ENCODE results near the gene SCNN1B.
"Not testable (repeated sequence)": the region's sequence is repeated elsewhere in the genome, so short reads cannot be mapped to it uniquely, and the experiment has no call there.

The SCNN1B gene

DNA sequence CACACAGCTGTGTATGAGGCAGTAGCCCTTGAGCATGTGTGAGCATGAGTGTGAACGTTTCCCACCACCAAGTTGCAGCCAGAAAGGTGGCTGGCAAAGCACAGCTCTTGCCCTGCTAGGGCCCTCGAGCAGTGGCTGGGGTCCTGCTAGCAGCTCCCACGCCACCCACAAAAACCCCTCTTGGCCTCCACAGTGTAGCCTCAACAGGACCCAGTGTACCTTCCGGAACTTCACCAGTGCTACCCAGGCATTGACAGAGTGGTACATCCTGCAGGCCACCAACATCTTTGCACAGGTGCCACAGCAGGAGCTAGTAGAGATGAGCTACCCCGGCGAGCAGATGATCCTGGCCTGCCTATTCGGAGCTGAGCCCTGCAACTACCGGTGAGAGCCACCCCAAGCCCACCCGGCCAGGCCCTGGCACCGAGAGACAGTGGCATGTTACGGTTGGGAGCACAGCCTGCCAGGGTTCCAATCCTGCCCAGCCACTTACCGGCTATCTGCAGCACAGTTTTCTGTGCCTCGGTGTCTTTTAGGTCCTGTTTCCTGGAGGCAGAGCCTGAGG is 53.1 kb downstream of the SCNN1B start:
- DNase-seq, result no peak

DNA sequence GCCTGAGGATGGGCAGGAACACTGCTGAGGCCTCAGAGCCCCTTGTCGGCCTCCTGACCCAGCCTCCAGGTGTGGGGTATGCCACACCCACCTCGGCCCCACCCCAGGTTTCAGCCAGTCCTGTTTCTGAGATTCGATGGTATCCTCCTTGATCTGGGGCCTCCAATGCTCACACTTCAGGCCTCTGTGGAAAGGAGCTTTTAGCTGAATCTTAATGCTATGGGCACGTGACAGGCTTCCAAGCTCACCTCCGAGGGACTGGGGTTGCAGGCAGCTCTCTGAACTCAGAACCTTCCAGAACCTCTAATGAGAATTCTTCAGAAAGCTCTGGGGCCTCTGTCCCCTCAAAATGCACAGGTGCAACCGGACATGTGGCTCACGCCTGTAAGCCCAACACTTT is 54.8 kb downstream of the SCNN1B start:
- DNase-seq, result no peak

DNA sequence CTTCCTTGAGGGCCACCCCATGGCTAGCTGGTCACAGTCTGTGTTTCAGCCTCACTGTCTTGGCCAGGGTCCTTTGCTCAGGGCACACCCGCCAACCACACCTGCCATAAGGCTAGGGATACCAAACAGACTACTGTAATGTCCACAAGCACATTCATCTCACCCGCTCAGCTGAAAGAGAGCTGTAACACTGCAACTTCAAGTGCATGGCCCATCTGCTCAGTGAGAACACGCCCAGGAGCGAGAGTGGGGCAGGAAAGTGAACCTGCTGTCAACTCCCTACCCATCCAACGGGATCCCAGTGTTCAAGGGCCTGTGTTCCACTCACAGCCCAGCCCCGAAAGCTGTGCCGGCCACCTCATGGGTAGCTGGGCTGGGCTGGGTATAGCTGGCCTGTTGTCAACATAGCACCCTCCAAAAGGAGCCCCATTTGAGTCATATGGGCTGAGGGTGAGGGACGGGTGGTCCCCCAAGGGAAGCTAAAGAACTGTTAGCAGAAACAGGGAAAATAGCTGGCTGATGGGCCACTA is 55.7 kb downstream of the SCNN1B start:
- DNase-seq, result no peak

GRCh38 chr16:23359092-23359760 is 57.1 kb downstream of the SCNN1B start:
- DNase-seq, result no peak

- no peak for DNase-seq
These were observed 60.6 kb downstream of the SCNN1B start for GRCh38 chr16:23362460-23363317.

DNA sequence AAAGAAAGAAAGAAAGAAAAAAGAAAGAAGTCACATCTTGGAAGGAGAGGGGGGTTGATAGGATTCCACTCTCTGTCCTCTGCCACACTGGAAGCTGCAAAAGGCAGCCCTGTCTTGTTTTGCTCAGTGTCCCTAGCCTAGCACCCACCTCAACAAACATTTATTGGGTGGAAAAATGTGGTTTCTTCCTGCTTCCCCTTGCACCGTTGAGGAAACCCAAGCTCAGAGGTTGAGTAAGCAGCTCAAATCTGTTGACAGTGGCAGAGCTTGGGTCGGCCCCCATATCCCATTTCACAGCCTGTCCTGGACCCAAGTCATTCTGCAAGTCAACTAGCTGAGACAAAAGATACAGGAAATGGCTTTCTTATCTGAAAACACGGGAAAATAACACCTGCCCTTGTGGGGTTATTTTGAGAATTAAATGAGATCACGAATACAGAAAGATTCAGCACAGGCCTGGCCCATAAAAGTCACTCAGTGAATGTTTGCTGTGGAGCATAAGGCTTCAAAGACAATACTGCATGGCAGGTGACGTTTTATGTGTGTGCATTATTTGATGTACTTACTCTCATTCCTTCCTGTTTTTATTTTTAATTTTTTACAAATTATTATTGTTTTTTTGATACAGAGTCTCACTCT is 63.6 kb downstream of the SCNN1B start:
- DNase-seq, result no peak

GRCh38 chr16:23366341-23366740 is 64.2 kb downstream of the SCNN1B start:
- not testable (repeated sequence) for DNase-seq

DNA sequence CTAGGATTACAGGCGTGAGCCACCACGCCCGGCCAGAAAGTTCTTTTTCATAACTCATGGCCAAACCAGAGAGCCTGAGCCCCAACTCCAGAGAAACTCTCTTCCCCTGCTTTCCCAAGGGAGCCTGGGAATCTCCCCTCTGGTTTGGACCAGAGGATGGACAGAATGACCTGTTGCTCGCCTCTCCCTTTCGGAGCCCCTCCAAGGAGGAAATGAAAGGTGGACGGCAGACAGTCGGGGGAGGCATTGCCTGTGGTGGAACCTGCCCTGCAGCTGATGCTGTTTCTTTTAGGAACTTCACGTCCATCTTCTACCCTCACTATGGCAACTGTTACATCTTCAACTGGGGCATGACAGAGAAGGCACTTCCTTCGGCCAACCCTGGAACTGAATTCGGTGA is 65.5 kb downstream of the SCNN1B start:
- DNase-seq, result no peak

GRCh38 chr16:23367988-23368387 is 65.9 kb downstream of the SCNN1B start:
- no peak for DNase-seq

DNA sequence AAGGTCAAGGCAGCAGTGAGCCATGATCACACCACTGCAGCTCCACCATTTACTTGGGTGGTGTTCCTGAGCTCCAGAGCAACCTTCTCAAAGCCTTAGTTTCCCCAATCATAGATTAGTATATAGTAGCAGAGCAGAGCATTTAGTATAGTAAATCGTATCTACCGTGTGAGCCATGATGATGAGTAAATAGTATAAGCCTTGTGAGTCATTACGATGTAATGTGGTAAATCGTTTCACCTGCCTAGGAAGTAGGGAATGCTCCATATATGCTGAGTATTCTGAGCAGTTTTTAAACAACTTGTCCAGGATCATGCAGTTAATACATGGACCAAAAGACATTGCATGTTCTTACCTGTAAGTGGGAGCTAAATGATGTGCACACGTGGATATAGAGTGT is 66.4 kb downstream of the SCNN1B start:
- DNase-seq, result no peak

- no peak for DNase-seq
These were observed 67.3 kb downstream of the SCNN1B start for GRCh38 chr16:23369416-23369815.

DNA sequence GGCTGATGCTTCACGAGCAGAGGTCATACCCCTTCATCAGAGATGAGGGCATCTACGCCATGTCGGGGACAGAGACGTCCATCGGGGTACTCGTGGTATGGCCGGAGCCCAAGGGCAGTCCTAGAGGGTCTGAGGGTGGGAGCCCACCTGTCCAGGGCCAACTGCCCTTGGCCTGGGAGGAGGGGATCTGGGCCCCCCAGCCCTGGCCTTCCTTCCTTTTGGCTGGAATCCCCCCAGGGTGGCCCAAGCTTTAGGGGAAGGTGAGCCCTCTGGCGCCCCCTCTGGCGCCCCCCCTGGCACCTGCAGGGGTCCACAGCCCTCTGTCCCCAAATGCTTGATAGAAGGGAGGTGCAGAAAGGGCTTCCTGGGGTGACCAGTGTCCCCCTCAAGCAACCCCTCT is 69.3 kb downstream of the SCNN1B start:
- no peak for DNase-seq

DNA sequence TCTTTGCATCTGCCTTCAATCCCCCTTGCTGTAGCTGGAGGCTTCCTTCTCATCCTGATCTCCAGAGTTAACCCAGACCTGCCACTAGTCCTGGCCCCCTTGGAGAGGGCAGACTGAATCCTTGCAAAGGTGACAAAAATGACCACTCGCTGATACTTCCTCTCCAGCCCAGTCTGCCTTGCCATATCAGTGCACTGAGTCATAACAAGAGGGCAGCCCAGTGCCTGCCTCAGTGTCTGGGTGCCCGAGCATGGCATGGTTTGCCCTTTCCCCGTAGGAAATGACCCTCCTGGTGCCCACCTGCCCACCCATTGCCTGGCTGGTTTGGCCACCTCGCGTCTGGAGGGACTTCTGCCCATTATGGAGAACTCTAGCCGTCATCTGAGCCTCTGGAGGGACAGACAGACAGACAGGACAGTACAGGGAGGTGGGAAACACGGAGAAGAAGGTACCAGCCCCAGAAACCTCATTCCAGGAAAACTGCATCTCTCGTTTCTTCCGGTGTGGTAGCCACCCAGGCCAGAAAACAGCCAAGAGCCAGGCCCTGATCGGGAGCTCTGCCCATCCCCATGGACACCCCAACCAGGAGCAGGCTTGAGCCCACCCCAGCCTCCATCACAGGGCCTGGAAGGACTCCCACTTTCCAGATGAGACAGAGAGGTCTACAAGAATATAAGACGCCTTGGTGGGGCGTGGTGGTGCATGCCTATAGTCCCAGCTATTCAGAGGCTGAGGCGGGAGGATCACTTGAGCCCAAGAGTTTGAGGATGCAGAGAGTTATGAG is 71.5 kb downstream of the SCNN1B start:
- no peak for DNase-seq

- DNase-seq, result no peak
These were observed 72.8 kb downstream of the SCNN1B start for GRCh38 chr16:23374721-23375510.

GRCh38 chr16:23375643-23376042 is 73.5 kb downstream of the SCNN1B start:
- DNase-seq, result no peak

GRCh38 chr16:23377071-23377931 is 75.2 kb downstream of the SCNN1B start:
- DNase-seq, result no peak

DNA sequence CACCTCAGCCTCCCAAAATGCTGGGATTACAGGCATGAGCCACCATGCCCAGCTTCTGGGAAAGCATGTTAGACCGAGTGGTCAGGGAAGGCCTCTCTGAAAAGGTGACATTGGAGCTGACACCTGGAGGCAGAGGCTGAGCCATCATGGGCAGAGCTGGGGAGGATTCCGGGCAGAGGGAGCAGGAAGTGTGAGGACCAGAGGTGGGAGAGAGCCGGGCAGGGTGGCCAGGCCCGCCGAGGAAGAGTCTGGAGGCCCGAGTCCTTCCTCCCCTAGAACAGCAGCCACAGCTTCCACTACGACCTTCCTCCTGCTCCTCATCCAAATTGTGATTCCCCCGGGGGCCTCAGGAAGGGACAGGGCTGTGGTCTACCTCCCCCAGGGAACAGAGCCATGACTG is 76.2 kb downstream of the SCNN1B start:
- DNase-seq, result no peak

GRCh38 chr16:23378921-23379320 is 76.8 kb downstream of the SCNN1B start:
- no peak for DNase-seq

DNA sequence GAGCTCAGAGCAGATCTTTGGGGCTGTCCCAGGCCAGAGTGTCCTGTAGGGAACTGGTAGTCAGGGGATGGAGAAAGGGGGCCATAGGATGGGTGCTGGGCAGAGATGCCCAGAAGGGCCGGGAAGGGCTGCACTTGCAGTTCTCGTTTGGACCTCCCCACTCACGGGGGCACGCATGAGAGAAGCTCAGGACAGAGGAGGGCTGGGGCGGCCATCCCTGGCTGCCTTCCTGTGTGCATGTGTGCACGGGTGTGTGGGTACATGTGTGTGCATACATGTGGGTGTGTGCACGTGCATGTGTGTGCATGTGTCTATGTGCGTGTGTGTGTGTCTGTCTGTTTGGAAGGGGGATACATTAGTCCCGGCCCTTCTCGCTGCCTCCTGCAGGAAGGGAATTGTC is 77.6 kb downstream of the SCNN1B start:
- no peak for DNase-seq

DNA sequence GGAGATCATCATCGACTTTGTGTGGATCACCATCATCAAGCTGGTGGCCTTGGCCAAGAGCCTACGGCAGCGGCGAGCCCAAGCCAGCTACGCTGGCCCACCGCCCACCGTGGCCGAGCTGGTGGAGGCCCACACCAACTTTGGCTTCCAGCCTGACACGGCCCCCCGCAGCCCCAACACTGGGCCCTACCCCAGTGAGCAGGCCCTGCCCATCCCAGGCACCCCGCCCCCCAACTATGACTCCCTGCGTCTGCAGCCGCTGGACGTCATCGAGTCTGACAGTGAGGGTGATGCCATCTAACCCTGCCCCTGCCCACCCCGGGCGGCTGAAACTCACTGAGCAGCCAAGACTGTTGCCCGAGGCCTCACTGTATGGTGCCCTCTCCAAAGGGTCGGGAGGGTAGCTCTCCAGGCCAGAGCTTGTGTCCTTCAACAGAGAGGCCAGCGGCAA is 78.4 kb downstream of the SCNN1B start:
- DNase-seq, result no peak

GRCh38 chr16:23381702-23382101 is 79.6 kb downstream of the SCNN1B start:
- DNase-seq, result not testable (repeated sequence)
